BJ (cell line): ENCODE measurements around the gene DLG2. TPM values are rescaled to one million over a fixed set of nuclear protein-coding genes. Genes with fewer than 3 reads are reported as not detected.
"Not testable (repeated sequence)": the region's sequence is repeated elsewhere in the genome, so short reads cannot be mapped to it uniquely, and the experiment has no call there.

ENCODE experiments used
- CTCF ChIA-PET: fragments of 350-600 bp; formaldehyde crosslinking; extraction: SDS; loops from one replicate; lab custom pipeline; 2021; ENCODE audit warnings: antibody characterized with exemption, inconsistent platforms; lab: Yijun Ruan, JAX
- POLR2A ChIA-PET: fragments of 300-600 bp; sonication (Branson Sonifier 250); formaldehyde crosslinking; extraction: SDS; loops from one replicate; lab custom pipeline; 2021; ENCODE audit warnings: antibody characterized with exemption; lab: Charles Lee
- DNase-seq: peaks from one replicate; pipeline ENCODE4 v3.0.0-alpha.2; 2011; ENCODE audit warnings: low read depth
- H3K27me3 ChIP-seq: 2 replicates; pipeline ENCODE4 v1.6.0; 2011; ENCODE audit warnings: low read length; ENCODE audit not compliant: control insufficient read depth, insufficient read depth
- H3K36me3 ChIP-seq: 2 replicates; pipeline ENCODE4 v1.5.1; 2011; ENCODE audit warnings: low read length; ENCODE audit not compliant: control insufficient read depth, insufficient read depth
- H3K4me3 ChIP-seq: 2 replicates; pipeline ENCODE4 v1.5.1; 2011; ENCODE audit warnings: low read depth, mild to moderate bottlenecking, control low read depth, low read length
- polyA plus RNA-seq: library from polyadenylated mRNA; depleted of rRNA; stranded (reverse); fragments of >200 nt; gene quantifications from 2 replicates; pipeline ENCODE4 v1.2.3, GENCODE V29; 2011
- TF ChIP-seq, protein P1 (sequence below): IDR thresholded peaks from 2 replicates; pipeline ENCODE4 v1.5.1; 2011; ENCODE audit warnings: low read depth, mild to moderate bottlenecking, control low read depth, inconsistent platforms, low read length, moderate library complexity; ENCODE audit not compliant: insufficient read depth

The DLG2 gene
- polyA plus RNA-seq, 1 experiment, result 0.28 TPM

DNA sequence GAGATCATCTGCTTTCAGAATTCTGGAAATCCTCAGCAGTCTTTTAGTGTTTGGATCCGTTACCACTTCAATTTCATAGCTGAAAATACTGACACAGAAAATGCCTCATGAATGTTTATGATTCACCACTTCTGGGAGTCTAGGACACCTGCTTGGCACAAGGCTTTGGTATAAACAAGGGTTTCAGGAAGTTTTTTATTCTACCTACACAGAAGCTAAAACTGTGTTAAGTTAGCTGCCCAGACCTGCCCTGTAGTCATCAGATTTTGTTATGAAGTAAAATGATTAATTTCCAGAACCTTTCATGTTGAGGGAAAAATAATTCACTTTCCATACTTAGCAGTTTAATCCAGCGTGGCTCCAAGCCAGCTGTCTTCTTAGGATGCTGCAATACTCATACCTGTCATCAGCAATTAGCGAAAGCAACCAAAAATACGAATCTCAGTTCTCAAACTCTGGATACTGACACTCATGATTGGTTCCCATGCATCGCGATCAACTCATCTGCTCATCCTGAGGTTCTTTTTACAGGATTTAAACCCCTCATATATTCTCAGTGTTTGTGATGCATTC is 1882.4 kb downstream of the DLG2 start:
- ChIA-PET POLR2A (no interaction called here), CTCF (interaction anchor here (1.0 to 1.4 kb wide), 2 partner anchors 11 to 14 kb away, joined by 3 read pairs; no protein-coding TSS in a partner anchor)
- TF ChIP-seq, protein P1, sequence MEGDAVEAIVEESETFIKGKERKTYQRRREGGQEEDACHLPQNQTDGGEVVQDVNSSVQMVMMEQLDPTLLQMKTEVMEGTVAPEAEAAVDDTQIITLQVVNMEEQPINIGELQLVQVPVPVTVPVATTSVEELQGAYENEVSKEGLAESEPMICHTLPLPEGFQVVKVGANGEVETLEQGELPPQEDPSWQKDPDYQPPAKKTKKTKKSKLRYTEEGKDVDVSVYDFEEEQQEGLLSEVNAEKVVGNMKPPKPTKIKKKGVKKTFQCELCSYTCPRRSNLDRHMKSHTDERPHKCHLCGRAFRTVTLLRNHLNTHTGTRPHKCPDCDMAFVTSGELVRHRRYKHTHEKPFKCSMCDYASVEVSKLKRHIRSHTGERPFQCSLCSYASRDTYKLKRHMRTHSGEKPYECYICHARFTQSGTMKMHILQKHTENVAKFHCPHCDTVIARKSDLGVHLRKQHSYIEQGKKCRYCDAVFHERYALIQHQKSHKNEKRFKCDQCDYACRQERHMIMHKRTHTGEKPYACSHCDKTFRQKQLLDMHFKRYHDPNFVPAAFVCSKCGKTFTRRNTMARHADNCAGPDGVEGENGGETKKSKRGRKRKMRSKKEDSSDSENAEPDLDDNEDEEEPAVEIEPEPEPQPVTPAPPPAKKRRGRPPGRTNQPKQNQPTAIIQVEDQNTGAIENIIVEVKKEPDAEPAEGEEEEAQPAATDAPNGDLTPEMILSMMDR, result no peak

DNA sequence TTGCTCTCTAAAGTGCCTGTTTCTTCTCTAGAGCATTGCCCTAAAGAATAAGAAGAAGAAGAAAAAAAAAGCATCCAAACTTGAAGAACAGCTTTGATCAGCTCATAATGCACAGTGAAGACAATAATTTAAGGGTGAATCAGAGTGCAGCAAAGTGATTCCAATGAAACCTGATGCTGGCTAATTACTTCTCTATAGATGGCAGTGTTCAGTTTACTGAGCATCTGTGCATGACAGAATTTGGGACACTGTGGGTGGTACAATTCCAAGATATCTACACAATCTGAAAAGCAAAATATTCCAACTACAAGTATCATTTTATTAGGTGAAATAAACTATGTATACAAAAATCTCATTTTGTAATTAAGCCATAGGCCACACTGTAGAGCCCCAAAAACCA is 1890.5 kb downstream of the DLG2 start:
- no peaks in the 10 kb centered on the region for H3K36me3 ChIP-seq
- POLR2A ChIA-PET, result no interaction called here
- CTCF ChIA-PET, result interaction anchor here (1.0 kb wide), 1 partner anchor 444 kb away, joined by 3 read pairs; no protein-coding TSS in a partner anchor
- H3K27me3 ChIP-seq, result 0 out of 2 replicates have a peak, but pooled peaks cover 1% of the 10 kb centered on the region
- DNase-seq, result no peak
- no peak overlapping the region for H3K4me3 ChIP-seq
- TF ChIP-seq, protein P1, result no peak

More for the DNA sequence above, 1882.4 kb downstream of the DLG2 start:
- H3K36me3 ChIP-seq, result no peaks in the 10 kb centered on the region
- DNase-seq, result no peak
- no peak overlapping the region for H3K4me3 ChIP-seq
- no peaks in the 10 kb centered on the region for H3K27me3 ChIP-seq

DNA sequence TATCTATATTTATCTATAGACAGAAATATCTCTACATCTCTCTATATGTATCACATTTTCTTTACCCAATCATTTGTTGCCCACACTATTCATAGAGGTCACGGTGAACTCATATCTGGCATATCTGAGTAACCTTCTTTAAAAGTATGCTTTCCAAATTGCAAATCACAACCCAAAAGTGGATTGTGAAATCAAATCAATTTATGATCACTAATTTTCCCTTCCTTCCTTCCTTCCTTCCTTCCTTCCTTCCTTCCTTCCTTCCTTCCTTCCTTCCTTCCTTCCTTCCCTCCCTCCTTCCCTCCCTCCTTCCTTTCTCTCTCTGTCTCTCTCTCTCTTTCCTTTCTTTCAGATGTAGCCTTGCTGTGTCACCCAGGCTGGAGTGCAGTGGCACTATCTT is 1893.0 kb downstream of the DLG2 start:
- H3K27me3 ChIP-seq, result 0 out of 2 replicates have a peak, but pooled peaks cover 1% of the 10 kb centered on the region
- H3K36me3 ChIP-seq, result no peaks in the 10 kb centered on the region
- POLR2A ChIA-PET, result no interaction called here
- TF ChIP-seq, protein P1, result no peak
- no peak for DNase-seq
- no peak overlapping the region for H3K4me3 ChIP-seq
- CTCF ChIA-PET, result no interaction called here

DNA sequence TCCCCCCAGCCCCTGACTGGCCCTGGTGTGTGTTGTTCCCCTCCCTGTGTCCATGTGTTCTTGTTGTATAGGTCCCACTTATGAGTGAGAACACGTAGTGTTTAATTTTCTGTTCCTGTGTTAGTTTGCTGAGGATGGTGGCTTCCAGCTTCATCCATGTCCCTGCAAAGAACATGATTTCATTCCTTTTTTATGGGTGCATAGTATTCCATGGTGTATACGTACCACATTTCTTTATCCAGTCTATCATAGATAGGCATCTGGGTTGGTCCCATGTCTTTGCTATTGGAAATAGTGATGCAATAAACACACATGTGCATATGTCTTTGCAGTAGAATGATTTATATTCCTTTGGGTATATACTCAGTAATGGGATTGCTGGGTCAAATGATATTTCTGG is 1895.9 kb downstream of the DLG2 start:
- POLR2A ChIA-PET, CTCF ChIA-PET, H3K36me3 ChIP-seq, H3K27me3 ChIP-seq, H3K4me3 ChIP-seq, DNase-seq: not testable (repeated sequence)

DNA sequence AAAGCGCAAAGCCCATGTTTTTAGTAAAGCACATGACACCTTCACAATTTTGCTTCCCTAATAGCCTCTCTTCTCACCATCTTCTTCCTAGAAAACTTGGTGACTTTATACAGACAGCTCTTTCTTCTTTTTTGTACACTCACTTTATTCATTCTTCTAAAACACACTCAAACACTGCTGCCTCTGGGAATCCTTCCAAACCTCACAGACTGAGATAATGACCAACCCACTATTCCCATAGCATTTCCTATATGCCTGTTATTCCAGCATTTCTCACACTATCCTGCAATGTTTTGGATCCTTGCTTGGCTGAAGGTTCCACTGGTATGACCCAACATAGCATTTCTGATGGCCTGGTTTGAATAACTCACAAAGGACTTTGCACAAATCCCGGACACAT is 1898.9 kb downstream of the DLG2 start:
- TF ChIP-seq, protein P1, result no peak
- H3K4me3 ChIP-seq, result no peak overlapping the region

DNA sequence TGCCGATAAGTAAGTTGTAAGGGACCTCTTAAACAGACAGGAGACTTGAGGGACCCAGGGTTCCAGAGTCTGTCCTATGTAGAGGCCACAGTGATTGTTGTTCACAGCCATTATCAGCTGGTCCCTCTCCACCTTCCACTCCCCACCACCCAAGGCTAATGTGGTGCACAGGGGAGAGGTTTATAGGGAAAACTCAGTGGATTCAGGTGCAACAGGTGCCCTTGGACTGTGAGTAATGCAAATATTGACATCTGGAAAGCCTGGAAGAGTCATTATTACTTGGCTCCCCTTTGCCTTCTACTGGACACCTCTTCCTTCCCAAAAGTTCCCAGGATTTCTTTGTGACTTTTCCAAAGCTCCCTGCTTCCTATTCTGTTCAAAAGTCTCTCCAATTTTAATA is 1899.9 kb downstream of the DLG2 start:
- ChIA-PET CTCF (no interaction called here), POLR2A (no interaction called here)
- Histone ChIP-seq H3K4me3 (no peak overlapping the region), H3K36me3 (no peaks in the 10 kb centered on the region), H3K27me3 (peaks cover 5% of the 10 kb centered on the region)
- TF ChIP-seq, protein P1, result no peak
- DNase-seq, result no peak

More for the DNA sequence above, 1898.9 kb downstream of the DLG2 start:
- ChIA-PET POLR2A (no interaction called here), CTCF (no interaction called here)
- DNase-seq, result no peak
- no peaks in the 10 kb centered on the region for H3K36me3 ChIP-seq
- peaks cover 3% of the 10 kb centered on the region for H3K27me3 ChIP-seq
